ENCODE measurements around the gene ERP27. TPM values are rescaled to one million over a fixed set of nuclear protein-coding genes. Genes with fewer than 3 reads are reported as not detected.

ERP27 gene
- total and polyA plus RNA-seq, 2 experiments from 2014 or later: 48.0 to 53.7 TPM

DNA sequence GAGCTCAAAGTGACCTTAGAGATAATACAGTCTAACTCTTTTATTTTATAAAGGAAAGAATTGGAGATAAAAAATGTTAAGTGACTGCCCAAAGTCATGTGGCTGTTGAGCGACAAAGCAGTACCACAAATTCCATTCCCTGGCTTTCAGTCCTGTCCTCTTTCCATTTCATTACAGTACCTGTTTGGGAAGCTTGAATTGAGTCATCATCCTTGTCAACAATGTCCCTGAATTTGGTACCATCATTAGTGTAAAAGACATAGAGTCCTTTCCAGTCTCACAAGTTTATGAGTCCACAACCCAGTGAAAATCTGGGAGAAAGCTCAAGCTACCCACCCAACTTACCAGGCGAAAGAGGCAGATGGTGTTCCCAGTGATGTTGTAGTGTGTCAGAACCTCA lies 3.8 kb downstream of the ERP27 start:
- no peak overlapping the region for H2AFZ ChIP-seq
- H4K20me1 ChIP-seq (ENCODE audit: insufficient read depth, poor library complexity, severe bottlenecking): no peaks in the 10 kb centered on the region
- no peak overlapping the region for H3K4me3 ChIP-seq
- peak overlapping the region; percentile 78 for H3K27ac ChIP-seq
- 88% methylated on average over 2 of the region's 2 CpGs for WGBS (ENCODE audit: low lambda C conversion rate, missing lambda C conversion rate)
- no peak overlapping the region for H3K4me2 ChIP-seq
- H3K9me2 ChIP-seq (replicated peaks; ENCODE audit: insufficient read depth): no peaks in the 10 kb centered on the region
- H3K9me3 ChIP-seq (ENCODE audit: low read depth): no peaks in the 10 kb centered on the region
- no peaks in the 10 kb centered on the region for H3K79me2 ChIP-seq
- no peaks in the 10 kb centered on the region for H3K27me3 ChIP-seq
- H3K36me3 ChIP-seq (replicated peaks; ENCODE audit: insufficient read depth, low read depth): no peaks in the 10 kb centered on the region
- peaks cover 38% of the 10 kb centered on the region for H3K4me1 ChIP-seq (ENCODE audit: insufficient read depth)
- TF ChIP-seq, protein P1, sequence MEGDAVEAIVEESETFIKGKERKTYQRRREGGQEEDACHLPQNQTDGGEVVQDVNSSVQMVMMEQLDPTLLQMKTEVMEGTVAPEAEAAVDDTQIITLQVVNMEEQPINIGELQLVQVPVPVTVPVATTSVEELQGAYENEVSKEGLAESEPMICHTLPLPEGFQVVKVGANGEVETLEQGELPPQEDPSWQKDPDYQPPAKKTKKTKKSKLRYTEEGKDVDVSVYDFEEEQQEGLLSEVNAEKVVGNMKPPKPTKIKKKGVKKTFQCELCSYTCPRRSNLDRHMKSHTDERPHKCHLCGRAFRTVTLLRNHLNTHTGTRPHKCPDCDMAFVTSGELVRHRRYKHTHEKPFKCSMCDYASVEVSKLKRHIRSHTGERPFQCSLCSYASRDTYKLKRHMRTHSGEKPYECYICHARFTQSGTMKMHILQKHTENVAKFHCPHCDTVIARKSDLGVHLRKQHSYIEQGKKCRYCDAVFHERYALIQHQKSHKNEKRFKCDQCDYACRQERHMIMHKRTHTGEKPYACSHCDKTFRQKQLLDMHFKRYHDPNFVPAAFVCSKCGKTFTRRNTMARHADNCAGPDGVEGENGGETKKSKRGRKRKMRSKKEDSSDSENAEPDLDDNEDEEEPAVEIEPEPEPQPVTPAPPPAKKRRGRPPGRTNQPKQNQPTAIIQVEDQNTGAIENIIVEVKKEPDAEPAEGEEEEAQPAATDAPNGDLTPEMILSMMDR (IDR thresholded peaks at IDR 0.05; ENCODE audit: poor library complexity): no peak
- no peak for TF ChIP-seq EZH2 (IDR thresholded peaks at IDR 0.05; ENCODE audit: borderline replicate concordance)
- TF ChIP-seq EZH2phosphoT487 (IDR thresholded peaks at IDR 0.05; ENCODE audit: low read depth, severe bottlenecking, unreplicated experiment): no peak
- no peak for DNase-seq (ENCODE audit: low spot score)

DNA sequence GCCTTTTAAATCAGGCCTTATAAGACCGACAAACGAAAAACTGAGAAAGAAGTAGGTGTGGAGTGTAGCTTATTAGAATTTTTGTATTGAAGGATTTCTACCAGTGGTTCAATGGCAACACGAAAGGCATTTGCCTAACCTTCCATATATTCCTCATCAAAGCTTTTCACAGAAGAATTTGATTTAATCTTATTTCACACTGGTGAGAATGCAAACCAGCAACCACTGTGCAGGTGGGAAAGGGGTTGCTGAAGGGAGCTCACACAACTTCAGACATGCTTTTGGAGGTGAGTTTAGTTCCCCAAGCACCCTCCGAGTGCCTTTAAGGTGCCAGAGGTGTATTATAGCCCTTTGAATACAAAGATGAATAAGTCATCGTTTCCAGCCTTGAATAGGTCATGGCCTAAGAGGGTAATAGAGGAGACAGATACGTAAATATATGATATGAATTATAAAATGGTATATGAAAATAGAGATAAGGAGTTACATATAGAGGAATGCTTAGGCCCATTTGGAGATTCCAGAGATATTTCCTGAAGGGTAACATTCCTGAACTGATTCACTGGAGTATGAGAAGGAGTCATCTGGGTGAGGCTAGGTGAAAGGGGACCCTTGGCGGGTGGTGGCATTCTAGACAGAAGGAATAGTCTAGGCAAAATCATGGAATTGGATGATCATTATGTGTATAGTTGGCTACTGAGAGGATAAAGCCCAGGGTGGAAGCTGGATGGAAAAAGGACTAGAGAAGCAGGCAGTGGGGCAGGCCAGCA lies 6.4 kb downstream of the ERP27 start:
- 92% methylated on average over 7 of the region's 7 CpGs for WGBS (ENCODE audit: low lambda C conversion rate, missing lambda C conversion rate)
- H3K9me2 ChIP-seq (replicated peaks; ENCODE audit: insufficient read depth): no peaks in the 10 kb centered on the region
- H3K27ac ChIP-seq: peak overlapping the region; percentile 39
- TF ChIP-seq, protein P1 (IDR thresholded peaks at IDR 0.05; ENCODE audit: poor library complexity): no peak
- TF ChIP-seq EZH2 (IDR thresholded peaks at IDR 0.05; ENCODE audit: borderline replicate concordance) (no peak), EZH2phosphoT487 (IDR thresholded peaks at IDR 0.05; ENCODE audit: low read depth, severe bottlenecking, unreplicated experiment) (no peak)
- no peaks in the 10 kb centered on the region for H3K36me3 ChIP-seq (replicated peaks; ENCODE audit: insufficient read depth, low read depth)
- no peaks in the 10 kb centered on the region for H4K20me1 ChIP-seq (ENCODE audit: insufficient read depth, poor library complexity, severe bottlenecking)
- H3K4me1 ChIP-seq (ENCODE audit: insufficient read depth): peaks cover 51% of the 10 kb centered on the region
- H2AFZ ChIP-seq: no peak overlapping the region
- H3K79me2 ChIP-seq: peaks cover 3% of the 10 kb centered on the region
- no peak overlapping the region for H3K4me3 ChIP-seq
- no peak for DNase-seq (ENCODE audit: low spot score)
- no peaks in the 10 kb centered on the region for H3K9me3 ChIP-seq (ENCODE audit: low read depth)
- H3K27me3 ChIP-seq: no peaks in the 10 kb centered on the region
- H3K4me2 ChIP-seq: no peak overlapping the region

DNA sequence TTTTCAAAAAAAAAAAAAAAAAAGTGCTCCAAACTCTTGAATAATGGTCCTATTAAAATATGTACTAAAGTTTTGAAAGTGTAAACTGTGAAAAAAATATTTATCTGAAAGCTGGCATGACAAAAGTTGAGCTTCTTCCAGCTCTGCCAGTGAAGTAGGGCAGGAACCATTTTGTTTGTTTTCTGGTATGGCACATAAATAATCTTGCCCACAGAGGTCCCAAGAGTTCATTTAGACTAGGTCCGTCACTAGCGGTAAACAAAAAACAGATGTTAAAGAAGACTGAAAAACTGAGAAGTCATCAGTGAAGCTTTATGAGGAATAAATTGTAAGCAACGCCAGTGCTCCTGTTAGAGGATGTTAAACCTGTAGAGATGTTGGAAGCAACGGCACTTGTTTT lies 7.0 kb downstream of the ERP27 start:
- no peaks in the 10 kb centered on the region for H3K36me3 ChIP-seq (replicated peaks; ENCODE audit: insufficient read depth, low read depth)
- H3K27me3 ChIP-seq: no peaks in the 10 kb centered on the region
- no peaks in the 10 kb centered on the region for H4K20me1 ChIP-seq (ENCODE audit: insufficient read depth, poor library complexity, severe bottlenecking)
- H3K27ac ChIP-seq: peak overlapping the region; percentile 39
- no peaks in the 10 kb centered on the region for H3K9me3 ChIP-seq (ENCODE audit: low read depth)
- WGBS (ENCODE audit: low lambda C conversion rate, missing lambda C conversion rate): 62% methylated on average over 4 of the region's 4 CpGs
- DNase-seq (ENCODE audit: low spot score): no peak
- no peak overlapping the region for H2AFZ ChIP-seq
- peaks cover 51% of the 10 kb centered on the region for H3K4me1 ChIP-seq (ENCODE audit: insufficient read depth)
- TF ChIP-seq, protein P1 (IDR thresholded peaks at IDR 0.05; ENCODE audit: poor library complexity): no peak
- no peak for TF ChIP-seq EZH2 (IDR thresholded peaks at IDR 0.05; ENCODE audit: borderline replicate concordance)
- TF ChIP-seq EZH2phosphoT487 (IDR thresholded peaks at IDR 0.05; ENCODE audit: low read depth, severe bottlenecking, unreplicated experiment): no peak
- no peak overlapping the region for H3K4me3 ChIP-seq
- no peak overlapping the region for H3K4me2 ChIP-seq
- H3K79me2 ChIP-seq: peaks cover 3% of the 10 kb centered on the region
- H3K9me2 ChIP-seq (replicated peaks; ENCODE audit: insufficient read depth): no peaks in the 10 kb centered on the region

Measured in hepatocyte (in vitro differentiated cells).